Naive thymus-derived CD4-positive, alpha-beta T cell (primary cell): ENCODE measurements around the gene CDCP1. TPM values are rescaled to one million over a fixed set of nuclear protein-coding genes. Genes with fewer than 3 reads are reported as not detected.

Source experiments
- ATAC-seq: fragments of 150-1000 bp; cut with Tn5 transposase; 2 replicates; pipeline ENCODE4 v1.10.0; 2021; ENCODE audit warnings: mild to moderate bottlenecking, moderate library complexity
- CTCF ChIA-PET: fragments of 350-600 bp; sonication (Branson Sonifier 250); formaldehyde crosslinking; loops from one replicate; lab custom pipeline; 2021; ENCODE audit warnings: antibody characterized with exemption; lab: Charles Lee
- POLR2A ChIA-PET: fragments of 350-600 bp; sonication (Branson Sonifier 250); formaldehyde crosslinking; loops from one replicate; lab custom pipeline; 2021; ENCODE audit warnings: antibody characterized with exemption, inconsistent platforms; lab: Charles Lee
- DNase-seq, 9 donors: peaks; one replicate each; pipeline versions ENCODE4 v3.0.0 to v3.0.0-alpha.2; 2020 to 2022; ENCODE audit warnings: mixed read lengths in 1 of 9
- H3K27ac ChIP-seq: one replicate; pipeline ENCODE4 v1.7.0; 2013; ENCODE audit warnings: mild to moderate bottlenecking, low read depth, low read length, moderate library complexity
- H3K27me3 ChIP-seq, 2 donors: one replicate each; pipeline ENCODE4 v1.7.0; 2013; ENCODE audit warnings: low read length in 2 of 2, mild to moderate bottlenecking in 2 of 2, moderate library complexity in 2 of 2; ENCODE audit not compliant: control insufficient read depth in 2 of 2, insufficient read depth in 2 of 2
- H3K36me3 ChIP-seq, 3 experiments: 1 replicate in 2 of 3; 2 replicates in 1 of 3; pipeline ENCODE4 v1.7.0; 2013; ENCODE audit warnings: low read length in 3 of 3, mild to moderate bottlenecking in 3 of 3, moderate library complexity in 1 of 3; ENCODE audit not compliant: insufficient read depth in 3 of 3, control insufficient read depth in 2 of 3
- H3K4me1 ChIP-seq, 2 donors: one replicate each; pipeline ENCODE4 v1.7.0; 2013; ENCODE audit warnings: low read length in 2 of 2, mild to moderate bottlenecking in 2 of 2, moderate library complexity in 1 of 2; ENCODE audit not compliant: control insufficient read depth in 2 of 2, insufficient read depth in 2 of 2
- H3K4me3 ChIP-seq: 2 replicates; pipeline ENCODE4 v1.7.0; 2013; ENCODE audit warnings: mild to moderate bottlenecking, low read length
- H3K9me3 ChIP-seq, 3 experiments: 1 replicate in 2 of 3; 2 replicates in 1 of 3; pipeline ENCODE4 v1.7.0; 2013; ENCODE audit warnings: low read length in 3 of 3; ENCODE audit not compliant: control insufficient read depth in 2 of 3
- H3K27ac Mint-ChIP-seq, 9 donors: one replicate each; pipeline ENCODE4 v1.8.0; 2020 to 2022; ENCODE audit warnings: mixed read lengths in 9 of 9, mild to moderate bottlenecking in 8 of 9, moderate library complexity in 5 of 9, inconsistent platforms in 2 of 9
- H3K27me3 Mint-ChIP-seq, 5 donors: one replicate each; pipeline ENCODE4 v1.8.0; 2021 to 2022; ENCODE audit warnings: mixed read lengths in 5 of 5, mild to moderate bottlenecking in 1 of 5
- H3K36me3 Mint-ChIP-seq, 5 donors: one replicate each; pipeline ENCODE4 v1.8.0; 2020 to 2022; ENCODE audit warnings: mixed read lengths in 5 of 5, mild to moderate bottlenecking in 3 of 5, inconsistent platforms in 1 of 5
- H3K4me1 Mint-ChIP-seq, 7 donors: one replicate each; pipeline ENCODE4 v1.8.0; 2020 to 2022; ENCODE audit warnings: mixed read lengths in 7 of 7, mild to moderate bottlenecking in 3 of 7, inconsistent platforms in 1 of 7
- H3K4me3 Mint-ChIP-seq, 10 donors: one replicate each; pipeline ENCODE4 v1.8.0; 2020 to 2022; ENCODE audit warnings: mild to moderate bottlenecking in 10 of 10, mixed read lengths in 10 of 10, moderate library complexity in 6 of 10, inconsistent platforms in 2 of 10
- H3K9me3 Mint-ChIP-seq, 11 donors: one replicate each; pipeline ENCODE4 v1.8.0; 2020 to 2022; ENCODE audit warnings: mixed read lengths in 11 of 11, mild to moderate bottlenecking in 4 of 11, inconsistent platforms in 1 of 11, moderate library complexity in 1 of 11
- intact Hi-C, 2 donors: fragments of 100-400 bp; cut with micrococcal nuclease; formaldehyde crosslinking; loops; one replicate each; pipeline ENCODE4 v1.15.1; 2023
- polyA plus RNA-seq, 2 donors: library from polyadenylated mRNA; unstranded; fragments of 300-500 nt; fragmentation: Illumina TruSeq; gene quantifications; one replicate each; pipeline ENCODE4 v1.2.3, GENCODE V29; 2021
- total RNA-seq, 6 experiments: library from RNA in 5 of 6; stranded (reverse) in 5 of 6; gene quantifications; 1 replicate in 5 of 6; 2 replicates in 1 of 6; pipeline ENCODE4 v1.2.3 and lab custom pipeline; 2021 to 2026

The CDCP1 gene
- total and polyA plus RNA-seq, 7 experiments from 2014 or later = 0.05 to 7.2 (median 0.81) TPM

GRCh38 chr3:45088543-45089358, 57.4 kb downstream of the CDCP1 start:
- H3K4me3 ChIP-seq = no peak overlapping the region
- Mint-ChIP-seq H3K9me3 (no peaks in the 10 kb centered on the region), H3K4me3 (no peak overlapping the region), H3K27me3 (peaks cover 0 to 33% (median 5%) of the 10 kb centered on the region in 5 donors), H3K27ac (no peak overlapping the region), H3K4me1 (peaks cover 3 to 12% (median 5%) of the 10 kb centered on the region in 7 donors), H3K36me3 (peaks cover 0 to 23% (median 0%) of the 10 kb centered on the region in 5 donors)
- CTCF ChIA-PET = interaction anchor here (0.7 kb wide), 1 partner anchor 8 kb away, joined by 3 read pairs; no protein-coding TSS in a partner anchor
- ATAC-seq (no peak), DNase-seq (no peak)
- no peaks in the 10 kb centered on the region for H3K9me3 ChIP-seq
- H3K36me3 ChIP-seq = no peaks in the 10 kb centered on the region
- intact Hi-C loops = no loop called here
- no peaks in the 10 kb centered on the region for H3K27me3 ChIP-seq
- H3K4me1 ChIP-seq = no peaks in the 10 kb centered on the region
- no peak overlapping the region for H3K27ac ChIP-seq
- POLR2A ChIA-PET = interaction anchor here (0.6 kb wide), 1 partner anchor 41 kb away, joined by 3 read pairs; no protein-coding TSS in a partner anchor

- CTCF ChIA-PET = no interaction called here
- H3K4me1 Mint-ChIP-seq = peaks cover 1 to 12% (median 5%) of the 10 kb centered on the region in 7 donors
- no peaks in the 10 kb centered on the region for H3K4me1 ChIP-seq
- peaks cover 0 to 25% (median 0%) of the 10 kb centered on the region in 5 donors for H3K27me3 Mint-ChIP-seq
- H3K27ac Mint-ChIP-seq = no peak overlapping the region
- ATAC-seq (no peak), DNase-seq (no peak)
- no peaks in the 10 kb centered on the region for H3K9me3 ChIP-seq
- H3K4me3 Mint-ChIP-seq = no peak overlapping the region
- no peaks in the 10 kb centered on the region for H3K36me3 ChIP-seq
- peaks cover 0 to 17% (median 0%) of the 10 kb centered on the region in 5 donors for H3K36me3 Mint-ChIP-seq
- intact Hi-C loops = no loop called here
- H3K27ac ChIP-seq = no peak overlapping the region
- POLR2A ChIA-PET = interaction anchor here (1.4 kb wide), 1 partner anchor 10 kb away, joined by 3 read pairs; no protein-coding TSS in a partner anchor
- no peaks in the 10 kb centered on the region for H3K27me3 ChIP-seq
- no peaks in the 10 kb centered on the region for H3K9me3 Mint-ChIP-seq
- H3K4me3 ChIP-seq = no peak overlapping the region
These were observed 59.0 kb downstream of the CDCP1 start for GRCh38 chr3:45087155-45087554.

GRCh38 chr3:45084820-45085816, 61.1 kb downstream of the CDCP1 start:
- ATAC-seq (no peak), DNase-seq (no peak)
- Mint-ChIP-seq H3K9me3 (peaks cover 0 to 9% (median 1%) of the 10 kb centered on the region in 11 donors), H3K27me3 (peaks cover 0 to 30% (median 0%) of the 10 kb centered on the region in 5 donors), H3K4me3 (no peak overlapping the region), H3K36me3 (peaks cover 0 to 12% (median 0%) of the 10 kb centered on the region in 5 donors), H3K4me1 (peaks cover 3 to 12% (median 5%) of the 10 kb centered on the region in 7 donors), H3K27ac (no peak overlapping the region)
- H3K9me3 ChIP-seq = no peaks in the 10 kb centered on the region
- H3K27me3 ChIP-seq = no peaks in the 10 kb centered on the region
- no peaks in the 10 kb centered on the region for H3K4me1 ChIP-seq
- no peaks in the 10 kb centered on the region for H3K36me3 ChIP-seq
- CTCF ChIA-PET = interaction anchor here (0.6 to 1.4 kb wide), 2 partner anchors 126 to 851 kb away, joined by 3 to 7 read pairs; no protein-coding TSS in a partner anchor
- intact Hi-C loops = no loop called here
- H3K4me3 ChIP-seq = no peak overlapping the region
- no peak overlapping the region for H3K27ac ChIP-seq
- POLR2A ChIA-PET = no interaction called here

- H3K4me3 Mint-ChIP-seq = no peak overlapping the region
These were observed 61.8 kb downstream of the CDCP1 start for GRCh38 chr3:45084361-45084760.

GRCh38 chr3:45083023-45083422, 63.2 kb downstream of the CDCP1 start:
- no peak overlapping the region for H3K27ac Mint-ChIP-seq
- CTCF ChIA-PET = no interaction called here
- Histone ChIP-seq H3K27me3 (no peaks in the 10 kb centered on the region), H3K4me1 (no peaks in the 10 kb centered on the region), H3K27ac (no peak overlapping the region), H3K4me3 (no peak overlapping the region), H3K9me3 (no peaks in the 10 kb centered on the region), H3K36me3 (no peaks in the 10 kb centered on the region)
- DNase-seq = no peak
- peaks cover 0 to 13% (median 4%) of the 10 kb centered on the region in 7 donors for H3K4me1 Mint-ChIP-seq
- ATAC-seq = no peak
- peaks cover 0 to 11% (median 2%) of the 10 kb centered on the region in 11 donors for H3K9me3 Mint-ChIP-seq
- peaks cover 0 to 24% (median 0%) of the 10 kb centered on the region in 5 donors for H3K27me3 Mint-ChIP-seq
- H3K36me3 Mint-ChIP-seq = peaks cover 0 to 9% (median 0%) of the 10 kb centered on the region in 5 donors
- no peak overlapping the region for H3K4me3 Mint-ChIP-seq
- intact Hi-C loops = no loop called here
- POLR2A ChIA-PET = no interaction called here

More at GRCh38 chr3:45084361-45084760, 61.8 kb downstream of the CDCP1 start:
- Mint-ChIP-seq H3K27ac (no peak overlapping the region), H3K27me3 (peaks cover 0 to 31% (median 0%) of the 10 kb centered on the region in 5 donors), H3K9me3 (peaks cover 0 to 11% (median 2%) of the 10 kb centered on the region in 11 donors), H3K36me3 (peaks cover 0 to 9% (median 0%) of the 10 kb centered on the region in 5 donors), H3K4me1 (peaks cover 3 to 14% (median 7%) of the 10 kb centered on the region in 7 donors)
- ATAC-seq (no peak), DNase-seq (no peak)
- H3K27ac ChIP-seq = no peak overlapping the region
- POLR2A ChIA-PET = no interaction called here
- H3K36me3 ChIP-seq = no peaks in the 10 kb centered on the region
- CTCF ChIA-PET = interaction anchor here (0.6 to 1.4 kb wide), 2 partner anchors 127 to 852 kb away, joined by 3 to 7 read pairs; no protein-coding TSS in a partner anchor
- intact Hi-C loops = no loop called here
- no peak overlapping the region for H3K4me3 ChIP-seq
- H3K9me3 ChIP-seq = no peaks in the 10 kb centered on the region
- no peaks in the 10 kb centered on the region for H3K4me1 ChIP-seq
- no peaks in the 10 kb centered on the region for H3K27me3 ChIP-seq

- no peak for ATAC-seq
- CTCF ChIA-PET = no interaction called here
- Mint-ChIP-seq H3K9me3 (peaks cover 0 to 11% (median 2%) of the 10 kb centered on the region in 11 donors), H3K4me1 (peaks cover 0 to 13% (median 4%) of the 10 kb centered on the region in 7 donors), H3K36me3 (peaks cover 0 to 9% (median 0%) of the 10 kb centered on the region in 5 donors), H3K27me3 (peaks cover 0 to 22% (median 0%) of the 10 kb centered on the region in 5 donors), H3K27ac (no peak overlapping the region), H3K4me3 (no peak overlapping the region)
- Histone ChIP-seq H3K4me1 (no peaks in the 10 kb centered on the region), H3K36me3 (no peaks in the 10 kb centered on the region), H3K4me3 (no peak overlapping the region), H3K9me3 (no peaks in the 10 kb centered on the region), H3K27me3 (no peaks in the 10 kb centered on the region), H3K27ac (no peak overlapping the region)
- intact Hi-C loops = no loop called here
- no peak for DNase-seq
- POLR2A ChIA-PET = no interaction called here
These were observed 64.0 kb downstream of the CDCP1 start for GRCh38 chr3:45082142-45082538.
